HG02938 (cell line): ENCODE data around the gene CTBP1.

Source experiments
- ATAC-seq: cut with Tn5 transposase; IDR thresholded peaks from one replicate; pipeline ENCODE4 v1.9.1; 2021; ENCODE audit warnings: mild to moderate bottlenecking, moderate library complexity; ENCODE audit not compliant: unreplicated experiment

The CTBP1 gene

GRCh38 chr4:1285151-1285789 lies 36.3 kb upstream of the CTBP1 start:
- ATAC-seq = no peak

GRCh38 chr4:1283711-1284110 lies 34.8 kb upstream of the CTBP1 start:
- no peak for ATAC-seq

DNA sequence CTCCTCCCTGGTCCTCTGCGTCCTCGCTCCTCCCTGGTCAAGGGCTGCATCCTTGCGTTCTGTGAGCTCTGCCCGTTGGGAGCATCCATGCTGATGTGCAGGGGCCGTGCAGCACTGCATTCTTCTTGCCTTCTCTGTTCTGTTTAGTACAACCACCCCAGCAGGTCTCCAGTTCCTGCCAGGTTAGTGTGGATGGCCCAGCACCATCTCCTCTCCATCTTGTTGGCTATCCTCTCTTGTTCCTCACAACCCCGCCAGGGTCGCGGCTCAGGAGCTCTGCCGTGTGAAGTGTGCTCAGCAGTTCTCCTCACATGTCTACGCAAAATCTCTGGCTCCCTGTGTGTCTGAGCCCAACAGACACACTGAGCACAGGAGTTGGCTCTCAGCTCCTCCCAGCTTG lies 30.3 kb upstream of the CTBP1 start:
- no peak for ATAC-seq

GRCh38 chr4:1277667-1278665 lies 29.0 kb upstream of the CTBP1 start:
- no peak for ATAC-seq

GRCh38 chr4:1276984-1277383 lies 28.1 kb upstream of the CTBP1 start:
- no peak for ATAC-seq

DNA sequence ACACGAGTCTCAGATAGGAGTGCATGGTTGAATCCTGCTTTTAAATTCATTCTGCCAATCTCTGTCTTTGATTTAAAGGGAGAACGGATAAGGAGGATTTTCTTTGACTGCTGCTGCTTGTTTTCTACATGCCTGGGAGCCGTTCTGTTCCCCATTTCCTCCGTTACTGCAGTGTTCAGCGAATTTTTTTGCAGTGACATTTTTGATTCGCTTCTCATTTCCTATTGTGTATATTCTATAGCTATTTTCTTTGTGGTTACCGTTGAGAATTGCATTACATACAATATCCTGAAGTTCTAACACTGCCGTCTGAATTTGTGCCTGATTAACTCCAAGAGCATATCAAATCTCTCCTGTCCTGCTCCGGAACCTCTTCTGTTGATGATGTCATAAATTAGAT lies 25.9 kb upstream of the CTBP1 start:
- ATAC-seq = no peak

DNA sequence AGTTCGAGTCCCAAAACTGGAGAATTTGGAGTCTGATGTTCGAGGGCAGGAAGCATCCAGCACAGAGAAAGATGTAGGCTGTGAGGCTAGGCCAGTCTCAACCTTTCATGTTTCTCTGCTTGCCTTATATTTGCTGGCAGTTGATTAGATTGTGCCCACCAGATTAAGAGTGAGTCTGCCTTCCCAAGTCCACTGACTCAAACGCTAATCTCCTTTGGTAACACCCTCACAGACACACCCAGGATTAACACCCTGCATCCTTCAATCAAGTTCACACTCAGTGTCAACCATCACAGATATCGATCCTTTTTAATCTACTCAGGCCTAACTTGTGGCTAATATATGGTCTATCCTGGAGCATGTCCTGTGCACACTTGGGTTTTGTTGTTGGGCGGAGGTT lies 22.8 kb upstream of the CTBP1 start:
- no peak for ATAC-seq

GRCh38 chr4:1269209-1269608 lies 20.3 kb upstream of the CTBP1 start:
- no peak for ATAC-seq

GRCh38 chr4:1266881-1267763 lies 18.2 kb upstream of the CTBP1 start:
- ATAC-seq = no peak

DNA sequence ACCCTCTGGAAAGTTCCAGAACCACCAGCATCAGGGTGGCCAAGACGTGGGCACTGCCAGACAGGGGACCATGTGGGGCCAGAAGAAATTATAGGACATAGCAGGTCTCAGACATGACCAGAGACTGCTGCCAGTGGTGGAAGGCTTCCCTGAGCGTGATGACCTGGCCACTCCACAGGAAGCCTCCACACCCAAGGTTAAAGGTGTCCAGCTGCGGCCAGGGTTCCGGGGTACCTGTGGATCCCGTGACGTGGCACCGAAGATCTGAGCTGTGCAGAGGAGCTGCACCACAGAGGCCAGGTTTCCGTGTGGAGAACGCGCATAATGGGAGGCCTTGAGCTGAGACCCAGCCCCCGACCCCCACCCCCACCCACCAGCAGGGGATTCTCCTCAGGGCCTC lies 16.4 kb upstream of the CTBP1 start:
- no peak for ATAC-seq

DNA sequence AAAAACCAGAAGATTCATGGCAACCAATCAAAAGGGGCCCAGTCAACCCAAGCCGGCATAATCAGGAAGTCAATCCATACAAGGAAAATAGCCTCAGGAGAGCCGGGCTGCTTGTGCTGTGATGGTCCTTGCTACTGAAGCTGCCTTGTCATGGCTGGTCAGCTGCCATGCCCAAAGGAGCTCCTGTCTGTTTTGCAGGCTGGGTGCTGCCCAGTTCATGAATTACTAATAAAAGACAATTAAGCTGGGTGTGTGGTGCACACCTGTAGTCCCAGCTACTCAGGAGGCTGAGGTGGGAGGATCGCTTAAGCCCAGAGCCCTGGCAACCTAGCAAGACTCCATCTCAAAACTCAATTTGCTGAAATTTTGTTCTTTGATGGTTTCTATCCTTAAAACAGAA lies 16.0 kb upstream of the CTBP1 start:
- no peak for ATAC-seq

GRCh38 chr4:1261107-1261928 lies 12.4 kb upstream of the CTBP1 start:
- no peak for ATAC-seq

DNA sequence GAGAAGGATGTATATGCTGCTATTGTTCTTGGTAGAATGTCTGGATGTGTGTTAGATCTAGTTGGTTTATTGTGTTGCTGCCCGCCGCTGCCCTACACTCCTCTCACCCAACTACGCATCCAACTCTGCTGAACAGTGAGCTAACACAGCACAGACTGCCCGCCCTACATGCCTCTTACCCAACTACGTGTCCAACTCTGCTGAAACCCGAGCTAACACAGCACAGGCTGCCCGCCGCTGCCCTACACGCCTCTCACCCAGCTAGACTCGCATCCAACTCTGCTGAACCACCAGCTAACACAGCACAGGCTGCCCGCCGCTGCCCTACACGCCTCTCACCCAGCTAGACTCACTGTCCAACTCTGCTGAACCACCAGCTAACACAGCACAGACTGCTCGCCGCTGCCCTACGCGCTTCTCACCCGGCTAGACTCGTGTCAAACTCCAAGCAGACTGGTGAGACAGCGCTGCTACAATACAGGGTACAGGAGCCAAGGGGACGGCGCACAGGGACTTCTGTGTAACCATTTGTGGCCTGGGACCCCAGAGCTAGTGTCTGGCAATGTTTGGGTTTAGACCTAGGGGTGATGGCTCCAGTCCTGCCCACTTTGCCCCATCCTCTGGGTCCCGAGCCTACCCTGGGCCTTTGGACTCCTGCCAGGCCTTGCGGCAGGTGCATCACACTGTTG lies 11.6 kb upstream of the CTBP1 start:
- ATAC-seq = no peak

- no peak for ATAC-seq
Measured at GRCh38 chr4:1259966-1260365, 11.0 kb upstream of the CTBP1 start.

DNA sequence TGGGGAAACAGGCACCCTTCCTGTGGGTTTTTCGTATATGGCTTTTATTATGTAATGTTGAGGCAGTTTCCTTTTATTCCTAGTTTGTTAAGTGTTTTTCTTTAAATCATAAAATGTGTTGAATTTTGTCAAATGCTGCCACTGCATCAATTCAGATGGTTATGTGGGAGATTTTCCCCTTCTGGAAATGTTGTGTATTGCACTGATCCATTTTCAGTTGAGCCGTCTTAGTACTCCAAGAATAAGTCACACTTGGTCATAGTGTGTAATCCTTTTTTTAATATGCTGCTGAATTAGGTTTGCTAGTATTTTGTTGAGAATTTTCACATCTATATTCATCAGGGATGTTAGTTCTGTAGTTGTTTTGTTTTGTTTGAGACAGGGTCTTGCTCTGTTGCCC lies 9.5 kb upstream of the CTBP1 start:
- ATAC-seq = no peak

DNA sequence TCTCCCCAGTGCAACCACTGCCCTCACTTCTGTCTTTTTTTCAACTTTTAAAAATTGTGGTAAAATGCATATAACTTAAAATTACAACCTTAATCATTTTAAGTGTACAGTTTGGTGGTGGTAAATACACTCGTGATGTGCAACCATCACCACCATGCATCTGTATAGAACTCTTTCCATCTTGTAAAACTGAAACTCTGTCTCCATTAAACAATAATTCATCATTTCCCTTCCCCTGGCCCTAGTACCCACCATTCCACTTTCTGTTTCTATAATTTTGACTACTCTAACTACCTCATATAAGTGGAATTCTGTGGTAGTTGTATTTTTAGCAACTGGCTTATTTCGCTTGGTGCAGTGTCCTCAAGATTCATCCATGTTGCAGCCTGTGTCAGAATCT lies 6.8 kb upstream of the CTBP1 start:
- ATAC-seq = no peak

GRCh38 chr4:1255151-1255550 lies 6.2 kb upstream of the CTBP1 start:
- ATAC-seq = no peak

DNA sequence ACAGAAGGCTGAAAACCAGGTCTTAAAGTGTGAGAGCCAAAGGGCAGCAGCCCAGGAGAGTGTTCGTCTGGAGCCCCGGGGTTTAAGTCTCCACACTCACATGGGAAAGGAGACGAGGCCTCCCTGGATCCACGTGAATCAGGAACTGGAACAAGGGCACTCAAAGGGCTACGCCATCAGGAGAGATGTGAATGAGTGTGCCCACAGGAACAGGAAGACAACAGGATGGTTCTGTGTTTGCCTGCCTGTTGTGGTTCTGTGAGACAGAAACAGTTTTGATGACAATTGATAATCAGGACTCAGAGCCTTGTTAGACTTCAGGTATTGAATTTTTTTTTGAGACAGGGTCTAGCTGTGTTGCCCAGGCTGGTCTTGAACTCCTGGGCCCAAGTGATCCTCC lies 4.9 kb upstream of the CTBP1 start:
- ATAC-seq = no peak

GRCh38 chr4:1252928-1253492 lies 4.1 kb upstream of the CTBP1 start:
- no peak for ATAC-seq

GRCh38 chr4:1251773-1252066 lies 2.8 kb upstream of the CTBP1 start:
- ATAC-seq = no peak
